ENCODE data around the gene PKD1. TPM values are rescaled to one million over a fixed set of nuclear protein-coding genes. Genes with fewer than 3 reads are reported as not detected.

PKD1 gene
- total RNA-seq, 1 experiment from 2014 or later = 137 TPM

DNA sequence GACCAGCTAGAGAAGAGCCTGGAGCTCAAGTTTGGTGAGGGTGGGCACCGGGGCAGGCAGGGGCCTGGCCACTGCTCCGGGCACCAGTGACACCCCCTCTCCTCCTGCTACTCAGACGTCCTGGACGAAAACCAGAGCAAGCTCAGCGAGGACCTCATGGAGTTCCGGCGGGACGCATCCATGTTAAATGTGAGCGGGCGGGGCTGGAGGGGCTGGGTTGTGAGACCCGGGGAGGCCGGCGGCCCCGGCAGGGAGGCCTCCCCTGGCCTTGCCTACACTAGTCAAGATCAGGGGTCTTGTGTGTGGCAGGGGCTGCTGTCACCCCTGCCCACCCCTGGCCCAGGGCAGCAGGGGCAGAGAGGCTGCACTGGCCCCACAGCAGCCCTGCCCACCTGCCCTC is 37.7 kb upstream of the PKD1 start:
- no peak overlapping the region for H3K27ac ChIP-seq (ENCODE audit: low read depth, low read length)
- no peaks in the 10 kb centered on the region for H3K27me3 ChIP-seq (ENCODE audit: insufficient read depth, low read length)
- intact Hi-C loops (cut with micrococcal nuclease) = no loop called here
- peaks cover 0 to 4% of the 10 kb centered on the region in 2 experiments; a peak in 1 of 4 replicates for H3K4me1 ChIP-seq (ENCODE audit: control insufficient read depth in 1 of 2, insufficient read depth in 2 of 2, low read length in 2 of 2)
- ChIA-PET POLR2A (interaction anchor here (1.4 kb wide), 1 partner anchor 18 kb away, joined by 10 read pairs; the partner anchor contains the start of gene TRAF7), CTCF (no interaction called here), RAD21 (ENCODE audit: low non-redundant PET in 1 of 2, low total read pairs in 2 of 2, uncharacterized antibody in 2 of 2, unreplicated experiment in 2 of 2) (no interaction called here)
- no peak overlapping the region for H3K4me3 ChIP-seq (replicated peaks in 1 of 2; ENCODE audit: low read depth in 1 of 2, low read length in 2 of 2)
- no TSS peak for BruUV-seq (replicated peaks)
- no peak for DNase-seq (ENCODE audit: low read depth, low spot score)
- no peaks in the 10 kb centered on the region for H4K20me1 ChIP-seq (ENCODE audit: insufficient read depth)
- H3K9me3 ChIP-seq (ENCODE audit: control insufficient read depth in 1 of 2, insufficient read depth in 1 of 2, low read depth in 1 of 2, low read length in 2 of 2) = no peaks in the 10 kb centered on the region
- H3K9me2 ChIP-seq (ENCODE audit: insufficient read depth) = no peaks in the 10 kb centered on the region
- H3K36me3 ChIP-seq (ENCODE audit: control insufficient read depth in 1 of 2, insufficient read depth in 2 of 2, low read length in 2 of 2) = peaks cover 8 to 37% of the 10 kb centered on the region in 2 experiments; a peak in 2 of 4 replicates
- H3K9ac ChIP-seq (ENCODE audit: low read length) = no peak overlapping the region
- no peaks in the 10 kb centered on the region for H3K79me2 ChIP-seq (ENCODE audit: insufficient read depth, low read length)
- no peak overlapping the region for H3K4me2 ChIP-seq (ENCODE audit: low read length)
- no peak overlapping the region for H2AFZ ChIP-seq (ENCODE audit: low read depth, low read length, poor library complexity, severe bottlenecking)
- no peak for ATAC-seq
- TF ChIP-seq POLR2AphosphoS5 (IDR thresholded peaks at IDR 0.05; ENCODE audit: low read depth, low read length) = no peak

GRCh38 chr16:2172688-2173335 is 37.1 kb upstream of the PKD1 start:
- ATAC-seq (no peak), DNase-seq (ENCODE audit: low read depth, low spot score) (no peak)
- ChIA-PET POLR2A (interaction anchor here (0.7 to 1.4 kb wide), 2 partner anchors 17 to 86 kb away, joined by 4 to 10 read pairs; partner anchors contain the start of gene TRAF7), RAD21 (ENCODE audit: low non-redundant PET in 1 of 2, low total read pairs in 2 of 2, uncharacterized antibody in 2 of 2, unreplicated experiment in 2 of 2) (no interaction called here), CTCF (no interaction called here)
- intact Hi-C loops (cut with micrococcal nuclease) = no loop called here
- Histone ChIP-seq H3K79me2 (ENCODE audit: insufficient read depth, low read length) (peaks cover 3% of the 10 kb centered on the region; the same call in 1 of the 2 replicates), H2AFZ (ENCODE audit: low read depth, low read length, poor library complexity, severe bottlenecking) (no peak overlapping the region), H3K9ac (ENCODE audit: low read length) (no peak overlapping the region), H3K4me1 (ENCODE audit: control insufficient read depth in 1 of 2, insufficient read depth in 2 of 2, low read length in 2 of 2) (no peaks in the 10 kb centered on the region), H3K4me2 (ENCODE audit: low read length) (no peak overlapping the region), H3K9me3 (ENCODE audit: control insufficient read depth in 1 of 2, insufficient read depth in 1 of 2, low read depth in 1 of 2, low read length in 2 of 2) (no peaks in the 10 kb centered on the region), H3K9me2 (ENCODE audit: insufficient read depth) (no peaks in the 10 kb centered on the region), H3K27me3 (ENCODE audit: insufficient read depth, low read length) (no peaks in the 10 kb centered on the region), H3K4me3 (replicated peaks in 1 of 2; ENCODE audit: low read depth in 1 of 2, low read length in 2 of 2) (no peak overlapping the region), H4K20me1 (ENCODE audit: insufficient read depth) (no peaks in the 10 kb centered on the region), H3K27ac (ENCODE audit: low read depth, low read length) (no peak overlapping the region), H3K36me3 (ENCODE audit: control insufficient read depth in 1 of 2, insufficient read depth in 2 of 2, low read length in 2 of 2) (peaks cover 8 to 40% of the 10 kb centered on the region in 2 experiments; a peak in 2 of 4 replicates)
- TF ChIP-seq SRF (IDR thresholded peaks at IDR 0.05; ENCODE audit: low read depth) (no peak), SP1 (IDR thresholded peaks at IDR 0.05; ENCODE audit: low read depth) (no peak), SIN3A (IDR thresholded peaks at IDR 0.05; ENCODE audit: low read depth) (no peak), EZH2 (IDR thresholded peaks at IDR 0.05) (no peak)
- TF ChIP-seq, protein P1, sequence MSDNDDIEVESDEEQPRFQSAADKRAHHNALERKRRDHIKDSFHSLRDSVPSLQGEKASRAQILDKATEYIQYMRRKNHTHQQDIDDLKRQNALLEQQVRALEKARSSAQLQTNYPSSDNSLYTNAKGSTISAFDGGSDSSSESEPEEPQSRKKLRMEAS (IDR thresholded peaks at IDR 0.05) = no peak
- TF ChIP-seq, protein P2, sequence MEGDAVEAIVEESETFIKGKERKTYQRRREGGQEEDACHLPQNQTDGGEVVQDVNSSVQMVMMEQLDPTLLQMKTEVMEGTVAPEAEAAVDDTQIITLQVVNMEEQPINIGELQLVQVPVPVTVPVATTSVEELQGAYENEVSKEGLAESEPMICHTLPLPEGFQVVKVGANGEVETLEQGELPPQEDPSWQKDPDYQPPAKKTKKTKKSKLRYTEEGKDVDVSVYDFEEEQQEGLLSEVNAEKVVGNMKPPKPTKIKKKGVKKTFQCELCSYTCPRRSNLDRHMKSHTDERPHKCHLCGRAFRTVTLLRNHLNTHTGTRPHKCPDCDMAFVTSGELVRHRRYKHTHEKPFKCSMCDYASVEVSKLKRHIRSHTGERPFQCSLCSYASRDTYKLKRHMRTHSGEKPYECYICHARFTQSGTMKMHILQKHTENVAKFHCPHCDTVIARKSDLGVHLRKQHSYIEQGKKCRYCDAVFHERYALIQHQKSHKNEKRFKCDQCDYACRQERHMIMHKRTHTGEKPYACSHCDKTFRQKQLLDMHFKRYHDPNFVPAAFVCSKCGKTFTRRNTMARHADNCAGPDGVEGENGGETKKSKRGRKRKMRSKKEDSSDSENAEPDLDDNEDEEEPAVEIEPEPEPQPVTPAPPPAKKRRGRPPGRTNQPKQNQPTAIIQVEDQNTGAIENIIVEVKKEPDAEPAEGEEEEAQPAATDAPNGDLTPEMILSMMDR (IDR thresholded peaks at IDR 0.05 in 2 of 3, conservative IDR thresholded peaks at IDR 0.05 in 1 of 3; ENCODE audit: borderline replicate concordance in 1 of 3, insufficient read depth in 1 of 3, low read depth in 2 of 3, low read length in 2 of 3) = no peak
- BruUV-seq (replicated peaks) = no TSS peak

Measured in HCT116 (cell line).